Esophagus muscularis mucosa (tissue), 4 donors: Measurements from ENCODE around the gene MACROD2. TPM values are rescaled to one million over a fixed set of nuclear protein-coding genes. Genes with fewer than 3 reads are reported as not detected.

Source experiments
- DNase-seq: peaks from one replicate; pipeline ENCODE4 v3.0.0-alpha.2; 2017; ENCODE audit errors: extremely low spot score
- H3K27ac ChIP-seq, 4 donors: fragments of 200-600 bp; sonication (generic); replicated peaks in 1 of 4; 1 replicate in 3 of 4; 2 replicates in 1 of 4; pipeline ENCODE4 v1.5.1; 2016 to 2019; ENCODE audit warnings: mild to moderate bottlenecking in 1 of 4
- H3K27me3 ChIP-seq, 4 donors: fragments of 200-600 bp; sonication (generic); one replicate each; pipeline versions ENCODE4 v1.5.1 to v1.6.0; 2016 to 2019
- H3K36me3 ChIP-seq, 4 donors: fragments of 200-600 bp; sonication (generic); one replicate each; pipeline ENCODE4 v1.5.1; 2016 to 2019
- H3K4me1 ChIP-seq, 4 donors: fragments of 200-600 bp; sonication (generic); one replicate each; pipeline ENCODE4 v1.5.1; 2016 to 2019
- H3K4me3 ChIP-seq, 4 donors: fragments of 200-600 bp; sonication (generic); 1 replicate in 2 of 4; 2 replicates in 2 of 4; pipeline ENCODE4 v1.5.1; 2016 to 2019; ENCODE audit warnings: mild to moderate bottlenecking in 4 of 4, moderate library complexity in 1 of 4
- H3K9me3 ChIP-seq, 4 donors: fragments of 200-600 bp; sonication (generic); 1 replicate in 3 of 4; 2 replicates in 1 of 4; pipeline ENCODE4 v1.5.1; 2016 to 2019
- EP300 ChIP-seq: sonication (generic); formaldehyde crosslinking; IDR thresholded peaks from one replicate; pipeline ENCODE4 v1.6.1; 2017; ENCODE audit warnings: antibody characterized with exemption
- POLR2A ChIP-seq: fragments of 450-650 bp; IDR thresholded peaks from one replicate; pipeline ENCODE4 v1.6.1; 2017; ENCODE audit warnings: antibody characterized with exemption, moderate library complexity, mild to moderate bottlenecking, low read depth
- POLR2AphosphoS5 ChIP-seq, 2 donors: sonication (generic); formaldehyde crosslinking; IDR thresholded peaks; one replicate each; pipeline ENCODE4 v1.6.1; 2017; ENCODE audit warnings: antibody characterized with exemption in 2 of 2
- WGBS: methylation state at CpG from one replicate; pipeline ENCODE4 v1.1.5; 2018; 5-methylcytosine and 5-hydroxymethylcytosine counted together
- intact Hi-C: fragments of 100-400 bp; cut with DNase I; formaldehyde crosslinking; loops from one replicate; pipeline ENCODE4 v1.15.1; 2023
- total RNA-seq, 4 donors: library from RNA; depleted of rRNA; stranded (reverse); fragments of >200 nt; gene quantifications; one replicate each; pipeline versions ENCODE4 v1.1.0 to v1.2.1, GENCODE V29; 2016
- TF ChIP-seq, protein P1 (sequence below), 3 experiments: fragments of 200-600 bp in 2 of 3; fragments of 450-650 bp in 1 of 3; sonication (generic) in 2 of 3; IDR thresholded peaks; one replicate each; pipeline ENCODE4 v1.5.1; 2017 to 2019; ENCODE audit warnings: antibody characterized with exemption in 3 of 3, mild to moderate bottlenecking in 2 of 3, moderate library complexity in 1 of 3

Gene MACROD2
- total RNA-seq, 4 donors from 2014 or later = 1.4 to 3.6 (median 2.6) TPM

DNA sequence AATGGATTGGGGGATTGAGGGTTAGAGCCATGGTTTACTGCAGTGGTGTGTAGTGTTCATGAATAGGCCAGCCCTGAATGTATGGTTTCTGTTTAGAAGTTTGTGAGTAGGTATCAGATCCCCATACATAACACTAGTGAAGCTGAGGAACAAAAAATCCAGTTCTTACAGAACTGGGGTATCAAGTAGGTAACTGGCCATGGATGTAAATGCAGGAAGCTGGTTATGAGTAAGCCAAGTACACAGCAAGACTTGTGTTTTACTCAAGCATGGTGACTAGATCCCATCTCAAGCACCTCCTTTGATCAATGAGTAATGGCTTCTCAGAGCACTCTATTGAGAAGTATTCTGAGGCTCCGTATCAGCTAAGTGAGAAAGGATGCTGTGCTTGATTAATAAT is 955.8 kb downstream of the MACROD2 start:
- H3K36me3 ChIP-seq = no peaks in the 10 kb centered on the region
- H3K27me3 ChIP-seq = no peaks in the 10 kb centered on the region
- TF ChIP-seq, protein P1, sequence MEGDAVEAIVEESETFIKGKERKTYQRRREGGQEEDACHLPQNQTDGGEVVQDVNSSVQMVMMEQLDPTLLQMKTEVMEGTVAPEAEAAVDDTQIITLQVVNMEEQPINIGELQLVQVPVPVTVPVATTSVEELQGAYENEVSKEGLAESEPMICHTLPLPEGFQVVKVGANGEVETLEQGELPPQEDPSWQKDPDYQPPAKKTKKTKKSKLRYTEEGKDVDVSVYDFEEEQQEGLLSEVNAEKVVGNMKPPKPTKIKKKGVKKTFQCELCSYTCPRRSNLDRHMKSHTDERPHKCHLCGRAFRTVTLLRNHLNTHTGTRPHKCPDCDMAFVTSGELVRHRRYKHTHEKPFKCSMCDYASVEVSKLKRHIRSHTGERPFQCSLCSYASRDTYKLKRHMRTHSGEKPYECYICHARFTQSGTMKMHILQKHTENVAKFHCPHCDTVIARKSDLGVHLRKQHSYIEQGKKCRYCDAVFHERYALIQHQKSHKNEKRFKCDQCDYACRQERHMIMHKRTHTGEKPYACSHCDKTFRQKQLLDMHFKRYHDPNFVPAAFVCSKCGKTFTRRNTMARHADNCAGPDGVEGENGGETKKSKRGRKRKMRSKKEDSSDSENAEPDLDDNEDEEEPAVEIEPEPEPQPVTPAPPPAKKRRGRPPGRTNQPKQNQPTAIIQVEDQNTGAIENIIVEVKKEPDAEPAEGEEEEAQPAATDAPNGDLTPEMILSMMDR (IDR thresholded peaks at IDR 0.05) = no peak
- TF ChIP-seq POLR2AphosphoS5 (IDR thresholded peaks at IDR 0.05) (no peak), POLR2A (no peak), EP300 (no peak)
- intact Hi-C loops = no loop called here
- H3K9me3 ChIP-seq = no peaks in the 10 kb centered on the region
- H3K27ac ChIP-seq = no peak overlapping the region
- no peak overlapping the region for H3K4me3 ChIP-seq
- peaks cover 0 to 5% (median 0%) of the 10 kb centered on the region in 4 donors for H3K4me1 ChIP-seq
- 80% methylated on average over 1 of the region's 1 CpG for WGBS
- DNase-seq = no peak

DNA sequence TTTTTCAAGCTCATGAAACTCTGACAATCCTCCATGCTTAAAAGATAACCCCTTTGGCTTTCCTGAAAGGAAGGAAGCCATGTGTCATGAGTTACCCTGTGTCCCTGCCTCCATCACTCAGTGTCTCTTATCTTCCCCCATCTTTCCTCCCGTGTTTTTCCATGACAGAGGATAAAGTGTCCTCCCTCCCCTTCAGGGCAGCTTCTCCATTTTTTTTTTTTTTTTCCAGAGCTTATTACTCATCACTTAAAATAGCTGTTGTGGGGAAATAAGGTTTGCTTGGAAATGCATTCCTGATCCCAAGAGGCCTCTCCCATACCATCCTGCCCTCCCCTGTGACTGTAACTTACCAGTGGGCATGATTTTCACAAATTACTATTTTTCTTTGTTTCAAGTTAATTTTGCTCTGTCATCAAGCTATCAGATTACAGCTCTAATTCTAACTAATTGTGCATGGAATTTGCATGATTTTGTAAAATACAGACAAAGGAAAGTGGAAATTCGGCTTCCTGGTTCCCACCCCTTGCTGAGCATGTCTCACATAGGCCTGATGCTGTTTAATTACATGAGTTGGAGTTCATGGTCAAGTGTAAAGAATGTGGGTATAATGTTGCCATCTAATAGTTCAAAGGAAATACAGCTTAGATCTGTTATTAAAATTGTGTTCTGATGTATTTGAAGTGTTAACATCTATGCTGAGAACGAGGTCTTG is 956.5 kb downstream of the MACROD2 start:
- WGBS = 60% methylated on average over 3 of the region's 3 CpGs
- Histone ChIP-seq H3K9me3 (no peaks in the 10 kb centered on the region), H3K27ac (no peak overlapping the region), H3K27me3 (no peaks in the 10 kb centered on the region), H3K4me3 (no peak overlapping the region), H3K4me1 (peaks cover 0 to 5% (median 0%) of the 10 kb centered on the region in 4 donors), H3K36me3 (no peaks in the 10 kb centered on the region)
- no peak for DNase-seq
- TF ChIP-seq EP300 = no peak
- no peak for TF ChIP-seq POLR2AphosphoS5 (IDR thresholded peaks at IDR 0.05)
- TF ChIP-seq, protein P1 (IDR thresholded peaks at IDR 0.05) = no peak
- TF ChIP-seq POLR2A = no peak
- intact Hi-C loops = no loop called here

DNA sequence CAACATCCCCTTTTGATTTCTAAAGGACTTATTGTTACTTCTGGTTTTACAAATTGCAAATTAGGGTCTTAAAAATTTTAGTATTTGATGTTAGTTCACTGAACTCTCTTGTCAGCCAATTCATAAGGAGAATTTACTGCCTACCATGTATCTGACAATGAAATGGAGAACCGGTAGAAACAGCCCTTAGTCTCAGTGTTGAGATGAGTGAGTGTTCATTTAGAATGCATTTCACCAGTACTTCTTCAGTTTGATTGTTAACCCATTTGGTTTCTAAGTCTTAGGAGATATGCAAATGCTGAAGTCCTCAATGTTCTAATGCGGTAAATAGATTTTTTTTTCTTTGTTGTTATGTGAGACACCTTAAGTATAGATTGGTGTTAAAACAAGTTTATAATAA is 958.4 kb downstream of the MACROD2 start:
- 95% methylated on average over 2 of the region's 2 CpGs for WGBS

DNA sequence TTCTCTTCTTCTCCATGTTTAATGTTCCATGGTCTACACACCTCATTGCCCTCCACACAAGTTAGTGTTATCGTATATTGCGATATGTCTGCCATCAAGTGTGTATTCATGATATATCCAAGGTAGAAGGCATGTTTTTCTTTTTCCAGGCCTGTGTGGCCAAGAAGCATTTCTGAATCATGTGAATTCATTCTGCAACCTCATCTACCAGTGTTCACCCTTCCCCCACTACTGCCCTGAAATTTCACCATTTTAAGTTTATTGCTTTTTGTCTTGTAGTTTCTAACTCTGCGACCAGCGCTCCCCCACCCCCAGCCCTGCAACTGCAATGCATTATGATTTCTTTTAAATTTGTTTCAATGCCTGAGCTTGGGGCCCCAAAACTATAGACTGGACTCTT is 960.1 kb downstream of the MACROD2 start:
- no peak overlapping the region for H3K27ac ChIP-seq
- DNase-seq = no peak
- H3K36me3 ChIP-seq = no peaks in the 10 kb centered on the region
- intact Hi-C loops = no loop called here
- H3K4me3 ChIP-seq = no peak overlapping the region
- TF ChIP-seq POLR2AphosphoS5 (IDR thresholded peaks at IDR 0.05) (no peak), POLR2A (no peak)
- TF ChIP-seq, protein P1 (IDR thresholded peaks at IDR 0.05) = no peak
- peaks cover 0 to 5% (median 0%) of the 10 kb centered on the region in 4 donors for H3K4me1 ChIP-seq
- WGBS = 74% methylated on average over 4 of the region's 4 CpGs
- H3K9me3 ChIP-seq = no peaks in the 10 kb centered on the region
- H3K27me3 ChIP-seq = no peaks in the 10 kb centered on the region

More for the DNA sequence above, 958.4 kb downstream of the MACROD2 start:
- peaks cover 0 to 5% (median 0%) of the 10 kb centered on the region in 4 donors for H3K4me1 ChIP-seq
- intact Hi-C loops = no loop called here
- no peaks in the 10 kb centered on the region for H3K36me3 ChIP-seq
- no peak overlapping the region for H3K4me3 ChIP-seq
- no peak for TF ChIP-seq POLR2AphosphoS5 (IDR thresholded peaks at IDR 0.05)
- TF ChIP-seq, protein P1 (IDR thresholded peaks at IDR 0.05) = no peak
- no peak for TF ChIP-seq POLR2A
- TF ChIP-seq EP300 = no peak
- DNase-seq = no peak
- H3K9me3 ChIP-seq = no peaks in the 10 kb centered on the region
- no peak overlapping the region for H3K27ac ChIP-seq
- no peaks in the 10 kb centered on the region for H3K27me3 ChIP-seq

DNA sequence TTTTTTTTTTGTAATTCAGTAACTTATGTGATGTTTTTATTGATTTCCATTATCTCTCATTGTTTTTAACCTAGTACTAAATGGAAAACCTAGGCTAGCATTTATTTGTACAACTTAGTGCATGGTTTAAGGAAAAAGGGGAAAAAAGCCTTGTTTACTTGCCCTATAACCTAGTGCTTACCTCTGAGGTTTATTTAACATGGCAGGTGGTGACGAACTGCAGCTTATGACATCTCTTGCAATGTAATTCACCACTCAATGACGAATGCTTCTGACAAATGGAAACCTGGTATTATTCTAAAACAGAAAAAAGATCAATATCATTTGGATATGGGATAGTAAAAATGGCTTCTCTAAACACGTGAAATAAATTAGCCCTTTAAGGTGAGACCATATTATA is 960.7 kb downstream of the MACROD2 start:
- TF ChIP-seq POLR2A (no peak), EP300 (no peak), POLR2AphosphoS5 (IDR thresholded peaks at IDR 0.05) (no peak)
- TF ChIP-seq, protein P1 (IDR thresholded peaks at IDR 0.05) = no peak
- no peak for DNase-seq
- 56% methylated on average over 3 of the region's 3 CpGs for WGBS
- Histone ChIP-seq H3K36me3 (no peaks in the 10 kb centered on the region), H3K4me3 (no peak overlapping the region), H3K9me3 (no peaks in the 10 kb centered on the region), H3K4me1 (peaks cover 0 to 5% (median 0%) of the 10 kb centered on the region in 4 donors), H3K27me3 (no peaks in the 10 kb centered on the region), H3K27ac (no peak overlapping the region)
- intact Hi-C loops = no loop called here
